T-helper 2 cell treated with Interferon-gamma antibody and Interleukin-4, amounts not matched to agents 100 ng/mL and 5 ng/mL, for 36 hours (primary cell): ENCODE data around the gene SLC1A2. TPM values are rescaled to one million over a fixed set of nuclear protein-coding genes. Genes with fewer than 3 reads are reported as not detected.

Experiments
- intact Hi-C: fragments of 100-400 bp; cut with micrococcal nuclease; formaldehyde crosslinking; loops from one replicate; pipeline ENCODE4 v1.15.1; 2023
- total RNA-seq: library from RNA; stranded (reverse); gene quantifications from 2 replicates; pipeline ENCODE4 v1.2.3, GENCODE V29; 2022

The SLC1A2 gene
- total RNA-seq, 1 donor from 2014 or later: not detected

DNA sequence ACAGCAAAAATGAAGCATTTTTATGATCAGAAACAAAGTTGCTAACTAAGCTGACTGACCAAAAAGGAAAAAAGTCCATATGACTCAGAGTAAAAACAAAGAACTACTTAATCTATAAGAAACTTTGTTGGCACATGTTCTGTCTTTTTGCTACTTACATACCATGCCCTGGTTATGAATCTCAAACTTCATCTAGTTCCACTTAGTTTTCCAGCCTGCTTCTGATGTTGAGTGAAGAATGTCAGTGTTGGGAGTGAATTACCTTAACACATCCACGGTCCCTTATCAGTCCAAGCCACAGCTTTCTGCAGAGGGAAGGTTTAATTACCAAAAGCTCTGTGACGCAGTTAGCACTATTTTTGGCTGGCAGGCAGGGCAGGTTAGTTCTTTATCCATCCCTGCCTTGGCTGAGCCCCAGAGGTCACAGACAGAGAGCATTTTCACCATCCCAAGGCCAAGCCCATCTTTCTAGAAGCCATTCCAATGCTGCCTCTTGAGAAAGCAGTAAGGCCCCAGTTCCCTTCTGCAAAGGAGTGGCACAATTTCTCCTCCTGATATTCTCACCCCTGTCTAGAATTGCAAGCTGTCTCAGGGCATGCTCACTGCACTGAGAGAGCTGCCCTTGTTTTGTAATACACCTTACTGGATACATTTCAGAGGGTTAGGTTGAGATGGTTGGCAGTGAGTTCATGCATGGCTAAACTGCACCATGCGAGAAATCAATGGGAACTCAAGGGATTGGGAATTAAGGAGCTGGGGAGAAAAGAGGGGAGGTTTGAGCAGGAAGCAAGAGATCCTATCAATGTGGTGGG is 67.1 kb downstream of the SLC1A2 start:
- intact Hi-C loops: no loop called here

DNA sequence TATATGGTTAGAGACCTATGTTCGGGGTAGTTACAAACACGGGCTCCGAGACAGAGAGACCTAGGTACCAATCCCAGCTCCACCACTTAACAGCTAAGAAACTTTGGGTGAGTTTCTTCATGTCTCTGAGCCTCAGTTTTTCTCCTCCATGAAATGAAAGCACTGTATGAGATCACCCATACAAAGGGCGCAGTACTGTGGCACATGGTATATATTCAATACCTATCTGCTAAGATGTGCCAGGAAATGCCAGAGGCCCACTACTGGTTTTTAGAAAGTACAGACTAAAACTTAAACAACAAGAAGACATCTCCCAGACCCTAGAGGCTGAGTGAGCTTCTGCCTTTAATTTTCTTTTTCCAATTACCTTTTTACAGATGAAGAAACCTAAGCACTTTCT is 69.5 kb downstream of the SLC1A2 start:
- intact Hi-C loops: loop anchor here (10.0 kb wide), 2 partner anchors 275 to 305 kb away; no protein-coding TSS in a partner anchor

DNA sequence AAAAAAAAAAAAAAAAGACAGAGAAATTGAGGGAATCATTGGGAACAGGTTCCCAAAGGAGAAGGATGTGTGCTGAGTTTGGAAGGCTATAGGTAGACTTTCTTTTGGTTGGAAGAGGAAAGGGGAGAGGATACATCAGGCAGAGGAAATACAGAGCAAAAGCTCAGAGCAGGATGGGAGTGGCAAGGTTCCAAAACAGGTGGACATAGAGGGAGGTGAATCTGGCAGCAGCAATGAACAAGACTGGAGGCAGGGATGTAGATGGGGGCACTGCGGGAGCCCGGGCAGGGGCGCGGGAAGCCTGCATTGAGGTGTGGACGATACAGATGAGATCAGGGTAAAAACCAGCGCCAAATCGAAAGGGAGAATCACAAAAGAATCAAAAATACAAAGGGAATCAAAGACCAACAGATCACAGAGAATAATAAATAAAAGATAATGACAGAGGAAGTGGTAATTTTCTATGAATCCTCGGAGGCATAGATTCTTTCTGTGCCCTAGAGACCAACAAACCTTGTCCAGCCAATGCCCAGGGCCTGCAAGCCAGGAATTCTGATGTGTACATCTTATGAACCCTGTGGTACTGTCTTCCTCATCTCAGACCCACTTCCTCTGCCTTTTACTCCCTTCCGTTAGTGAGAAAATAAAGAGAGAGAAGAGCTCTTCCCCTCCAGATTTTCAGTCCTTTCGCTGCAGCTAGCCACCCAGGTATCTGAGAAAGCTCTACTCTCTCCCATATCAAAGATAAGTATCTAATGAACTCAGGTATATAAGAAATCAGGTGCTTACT is 70.3 kb downstream of the SLC1A2 start:
- intact Hi-C loops: loop anchor here (10.0 kb wide), 2 partner anchors 274 to 304 kb away; no protein-coding TSS in a partner anchor

DNA sequence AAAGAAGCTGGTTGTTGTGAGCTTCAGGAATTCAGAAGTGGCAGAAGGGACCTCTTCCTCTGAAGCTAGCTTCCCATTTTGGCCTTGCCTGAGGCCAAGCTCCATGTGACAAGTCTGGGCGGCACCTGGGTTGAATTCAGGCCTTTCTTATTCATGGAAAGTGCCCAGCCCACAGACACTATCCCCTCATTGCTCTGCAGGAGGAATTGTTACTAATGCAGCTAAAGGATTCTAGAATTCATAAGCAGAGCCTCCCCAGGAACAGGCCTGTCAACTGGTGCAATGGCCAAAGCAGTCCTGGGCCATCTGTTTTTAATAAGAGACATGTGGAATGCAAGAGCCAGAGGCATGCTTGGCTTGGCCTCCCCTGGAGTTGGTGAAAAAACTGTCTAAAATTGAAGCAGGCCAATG is 71.4 kb downstream of the SLC1A2 start:
- intact Hi-C loops: loop anchor here (10.0 kb wide), 2 partner anchors 273 to 303 kb away; no protein-coding TSS in a partner anchor

DNA sequence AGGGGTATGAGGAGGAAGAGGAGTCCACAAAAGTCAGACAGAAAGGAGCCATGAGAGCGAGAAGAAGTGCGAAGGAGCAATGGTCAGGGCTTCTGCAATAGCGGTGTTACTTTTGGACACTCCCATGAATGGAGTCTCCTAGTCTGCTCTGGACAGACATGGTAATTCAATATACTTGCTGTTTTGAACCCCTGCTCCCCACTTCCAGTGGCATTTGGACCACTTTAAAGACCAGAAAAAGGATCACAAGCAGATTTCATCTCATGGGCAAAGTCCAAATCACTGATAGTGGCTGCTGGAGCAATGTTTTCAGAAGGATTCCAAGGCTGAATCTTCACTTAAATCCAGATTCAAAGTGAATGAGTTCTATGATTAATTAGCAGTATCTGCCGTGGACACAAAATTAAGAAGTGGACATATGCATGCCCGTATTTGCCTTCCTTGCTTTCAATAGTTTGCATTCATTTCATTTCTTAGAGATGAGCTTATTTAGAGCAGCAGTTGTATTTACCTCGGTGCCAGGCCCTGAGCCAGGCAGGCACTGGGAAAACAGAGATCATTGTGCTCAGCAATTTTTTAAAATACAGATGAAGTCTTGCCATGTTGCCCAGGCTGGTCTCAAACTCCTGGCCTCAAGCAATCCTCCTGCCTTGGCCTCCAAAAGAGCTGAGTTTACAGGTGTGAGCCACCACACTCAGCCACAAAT is 72.0 kb downstream of the SLC1A2 start:
- intact Hi-C loops: loop anchor here (10.0 kb wide), 2 partner anchors 273 to 303 kb away; no protein-coding TSS in a partner anchor

DNA sequence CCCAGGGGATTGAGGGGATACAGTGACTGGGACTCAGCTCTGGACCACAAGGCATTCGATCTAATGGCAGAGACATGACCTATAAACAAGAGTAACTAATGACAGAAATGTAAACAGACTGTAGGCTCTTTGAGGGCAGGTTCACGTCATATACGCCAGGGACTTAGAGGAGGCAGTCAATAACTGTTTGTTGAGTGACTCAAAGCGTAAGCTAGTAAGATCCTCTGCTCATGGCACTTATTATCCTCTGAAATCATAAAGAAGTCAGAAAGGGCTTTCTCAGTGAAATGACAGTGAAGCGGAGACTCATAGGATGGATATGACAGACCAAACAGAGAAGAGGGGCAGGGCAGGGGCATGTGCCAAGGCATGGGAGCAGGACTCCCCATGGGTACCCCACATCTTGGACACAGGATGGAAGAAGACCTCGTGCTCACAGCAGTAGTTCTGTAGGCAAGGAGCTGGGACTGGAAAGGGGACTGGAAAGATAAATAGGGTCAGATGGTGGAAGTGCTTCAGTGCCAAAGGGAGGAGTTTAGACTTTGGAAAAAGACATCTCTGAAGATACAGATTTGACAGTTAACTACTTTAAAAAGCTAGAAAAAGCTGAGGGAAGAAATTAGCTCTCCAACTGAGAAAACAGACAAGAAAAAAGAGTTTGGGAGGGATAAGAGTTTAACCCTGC is 72.7 kb downstream of the SLC1A2 start:
- intact Hi-C loops: loop anchor here (10.0 kb wide), 2 partner anchors 272 to 302 kb away; no protein-coding TSS in a partner anchor

DNA sequence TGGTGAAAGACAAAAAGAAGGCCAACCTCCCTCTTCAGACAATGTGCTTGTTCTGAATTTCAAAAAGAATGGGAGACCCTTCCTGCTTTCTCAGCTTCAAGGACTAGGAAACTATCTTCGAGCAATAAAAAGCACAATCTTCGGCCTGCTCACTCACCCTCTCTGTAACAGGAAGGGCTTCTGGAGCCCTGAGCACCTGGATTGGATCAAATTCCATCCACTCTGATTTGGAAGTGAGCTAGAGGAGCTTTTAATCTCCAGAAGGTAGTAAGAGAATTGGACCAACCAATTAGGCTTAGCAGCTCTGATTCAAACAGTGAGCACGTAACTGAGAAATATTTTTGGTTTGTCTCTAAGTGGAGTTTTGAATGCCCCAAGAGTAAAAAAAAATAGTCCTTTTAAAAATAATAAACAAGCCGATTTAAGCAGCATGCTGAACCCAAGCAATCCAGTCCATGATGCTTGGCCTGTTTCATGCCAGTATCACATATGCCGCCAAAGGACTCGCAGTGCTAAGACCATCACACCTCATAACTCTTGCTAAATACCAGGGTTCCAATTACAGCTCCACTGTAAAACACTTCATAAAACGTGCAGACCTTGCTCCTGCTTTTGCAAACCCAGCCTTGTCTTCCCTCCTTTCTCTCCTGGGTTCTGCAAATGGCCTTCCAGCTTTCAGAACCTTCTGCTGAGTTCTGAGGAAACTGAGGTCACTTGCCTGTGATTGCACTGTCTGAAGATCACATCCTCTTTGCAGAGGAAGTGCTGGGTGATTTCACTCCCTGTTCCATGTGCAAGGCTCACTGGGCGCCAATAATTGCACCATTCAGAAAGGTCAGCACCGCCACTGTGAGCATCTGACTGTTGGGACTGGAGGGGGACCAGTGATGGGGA is 74.4 kb downstream of the SLC1A2 start:
- intact Hi-C loops: loop anchor here (5.0 to 10.0 kb wide), 4 partner anchors 88 to 300 kb away; no protein-coding TSS in a partner anchor

GRCh38 chr11:35343033-35343598 is 76.2 kb downstream of the SLC1A2 start:
- intact Hi-C loops: loop anchor here (1.0 to 10.0 kb wide), 11 partner anchors 12 to 427 kb away; partner anchors contain the start of genes APIP and PDHX

DNA sequence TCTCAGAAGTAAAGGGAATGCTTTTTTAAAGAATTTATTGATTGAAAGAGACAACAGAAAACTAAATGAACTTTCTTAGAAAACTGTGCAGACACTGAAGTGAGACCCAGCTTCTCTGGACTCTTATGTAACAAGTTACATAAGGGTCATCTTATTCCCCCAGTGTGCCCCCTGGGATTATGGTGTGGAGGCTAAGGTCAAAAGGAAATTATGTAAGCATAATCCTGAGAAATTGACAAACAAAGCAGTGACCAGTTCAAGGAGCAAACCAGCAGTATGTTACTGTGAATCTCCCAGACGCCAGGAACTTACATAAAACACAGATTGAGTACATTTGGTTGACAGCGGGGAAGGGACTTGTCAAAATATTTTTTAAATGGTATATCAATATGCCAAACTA is 78.6 kb downstream of the SLC1A2 start:
- intact Hi-C loops: loop anchor here (5.0 to 10.0 kb wide), 4 partner anchors 83 to 296 kb away; no protein-coding TSS in a partner anchor

DNA sequence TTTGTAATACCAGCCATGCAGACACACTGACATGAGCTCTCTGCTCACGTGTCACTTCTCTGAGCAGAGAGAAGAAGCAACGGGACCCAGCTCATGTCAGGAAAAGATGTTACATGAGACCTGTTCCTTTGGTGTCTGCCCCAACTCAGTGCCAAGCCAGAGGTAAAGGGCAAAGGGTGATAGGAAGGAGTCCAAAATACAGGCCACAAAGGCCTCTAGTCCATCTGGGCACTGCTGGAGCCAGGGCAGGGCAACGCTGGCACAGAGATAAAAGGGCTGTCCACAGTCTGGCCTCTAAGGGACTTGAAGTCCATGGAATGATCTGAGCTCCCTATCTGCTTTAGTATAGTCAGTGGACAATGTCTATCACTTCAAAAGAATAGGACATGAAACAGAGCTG is 79.3 kb downstream of the SLC1A2 start:
- intact Hi-C loops: loop anchor here (5.0 to 10.0 kb wide), 4 partner anchors 83 to 295 kb away; no protein-coding TSS in a partner anchor

GRCh38 chr11:35338921-35339320 is 80.4 kb downstream of the SLC1A2 start:
- intact Hi-C loops: no loop called here

DNA sequence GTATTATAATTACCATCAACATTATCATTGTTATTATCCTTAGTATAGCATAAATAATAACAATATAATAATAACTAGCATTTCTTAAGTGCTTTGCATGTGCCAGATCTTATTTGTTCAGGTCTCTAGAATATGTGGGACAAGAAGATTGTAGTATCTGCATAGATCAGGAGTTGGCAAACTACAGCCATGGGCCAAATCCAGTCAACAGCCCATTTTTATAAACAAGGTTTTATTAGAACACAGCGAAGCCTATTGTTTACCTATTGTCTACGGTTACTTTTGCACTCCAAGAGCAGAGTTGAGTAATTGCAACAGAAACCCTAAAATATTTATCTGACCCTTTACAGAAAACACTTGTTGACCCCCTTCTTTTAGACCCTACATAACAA is 81.4 kb downstream of the SLC1A2 start:
- intact Hi-C loops: no loop called here

DNA sequence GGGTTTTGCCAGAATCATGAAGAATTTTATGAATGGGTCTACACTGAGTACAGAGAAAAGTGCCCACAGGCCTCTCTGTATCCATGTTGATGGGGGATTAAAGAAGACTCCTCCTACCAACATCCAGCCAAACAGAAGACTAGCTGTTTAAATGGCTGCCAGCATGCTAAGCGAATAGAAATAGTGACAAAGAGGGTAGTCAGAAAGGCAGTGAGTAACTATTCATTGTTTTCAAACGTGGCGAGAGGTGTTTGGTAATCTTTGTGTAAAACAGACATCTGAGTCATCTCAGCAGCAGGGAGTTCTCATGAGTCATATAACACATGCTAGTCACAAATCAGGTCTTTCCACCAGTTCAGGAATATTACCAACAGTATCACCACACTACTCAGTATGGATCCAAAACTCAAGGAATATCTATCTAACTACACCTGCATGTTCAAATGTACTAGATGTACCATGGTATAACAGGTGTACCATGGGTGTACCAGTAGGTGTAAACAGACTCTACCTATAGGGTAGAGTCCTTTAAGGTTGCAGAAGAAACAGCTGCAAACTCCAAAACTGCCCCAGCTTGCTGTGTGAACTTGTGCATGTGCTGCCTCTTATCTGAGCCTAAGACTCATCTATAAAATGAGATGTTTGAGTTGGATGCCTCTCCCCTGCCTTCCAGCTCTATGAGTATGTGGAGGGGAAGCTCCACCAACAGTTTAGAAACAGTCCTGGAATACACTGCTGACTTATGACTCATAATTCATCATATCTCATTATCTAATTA is 82.0 kb downstream of the SLC1A2 start:
- intact Hi-C loops: no loop called here

- intact Hi-C loops: no loop called here
Measured at GRCh38 chr11:35336726-35337125, 82.6 kb downstream of the SLC1A2 start.

DNA sequence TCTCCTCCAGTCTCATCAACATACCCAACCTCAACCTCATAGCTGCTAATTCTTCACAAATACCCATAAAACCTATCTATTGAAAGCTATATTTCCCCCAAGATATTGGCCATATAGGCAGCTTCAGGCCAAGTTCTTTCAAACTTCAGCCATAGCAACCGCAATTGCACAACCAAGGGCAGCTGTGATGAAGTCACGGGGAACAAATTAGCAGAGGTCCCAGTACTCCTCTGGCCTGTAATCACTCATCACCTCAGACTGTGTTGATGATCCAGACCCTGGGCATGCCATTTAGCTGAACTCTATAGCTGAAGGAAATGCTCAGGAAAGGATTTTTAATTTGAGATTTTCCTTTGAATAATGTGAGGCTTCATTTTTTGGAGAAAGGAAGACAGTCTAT is 84.1 kb downstream of the SLC1A2 start:
- intact Hi-C loops: no loop called here

GRCh38 chr11:35334385-35335090 is 84.8 kb downstream of the SLC1A2 start:
- intact Hi-C loops: no loop called here

- intact Hi-C loops: no loop called here
Measured at GRCh38 chr11:35332524-35332923, 86.8 kb downstream of the SLC1A2 start.

DNA sequence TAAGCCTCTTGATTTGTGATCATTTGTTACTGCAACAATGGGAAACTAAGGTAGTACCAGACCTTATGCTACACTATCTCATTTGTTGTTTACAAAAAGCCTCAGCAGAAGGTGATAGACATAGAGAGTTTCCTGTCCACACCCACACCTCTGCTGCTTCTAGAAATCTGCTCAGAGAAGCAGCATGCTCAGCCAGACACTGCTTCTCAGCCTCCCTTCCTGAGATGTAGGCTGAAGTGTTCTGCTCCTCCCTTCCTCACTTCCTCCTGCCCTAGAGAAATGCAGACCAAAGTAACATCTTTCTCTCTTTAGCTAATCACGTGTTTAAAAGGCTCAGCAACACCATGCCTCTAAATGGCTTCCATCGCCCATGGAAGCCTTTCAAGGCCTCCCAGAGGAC is 88.4 kb downstream of the SLC1A2 start:
- intact Hi-C loops: loop anchor here (1.0 kb wide), 1 partner anchor 12 kb away; no protein-coding TSS in a partner anchor
